Measurements from ENCODE around the gene FGF14.

The FGF14 gene

GRCh38 chr13:101811881-101812280 is 590.0 kb downstream of the FGF14 start:
- peaks cover 9% of the 10 kb centered on the region for H3K9me3 Mint-ChIP-seq
- H3K4me1 Mint-ChIP-seq (ENCODE audit: low read depth): no peaks in the 10 kb centered on the region
- H3K4me3 Mint-ChIP-seq: no peak overlapping the region
- no peaks in the 10 kb centered on the region for H3K27me3 Mint-ChIP-seq
- intact Hi-C loops (cut with micrococcal nuclease): no loop called here
- H3K27ac Mint-ChIP-seq: no peak overlapping the region
- H3K36me3 Mint-ChIP-seq (ENCODE audit: low read depth): no peaks in the 10 kb centered on the region

- Mint-ChIP-seq H3K4me3 (no peak overlapping the region), H3K27ac (no peak overlapping the region), H3K4me1 (ENCODE audit: low read depth) (no peaks in the 10 kb centered on the region), H3K27me3 (no peaks in the 10 kb centered on the region), H3K36me3 (ENCODE audit: low read depth) (no peaks in the 10 kb centered on the region), H3K9me3 (peaks cover 9% of the 10 kb centered on the region)
- intact Hi-C loops (cut with micrococcal nuclease): no loop called here
Observed at GRCh38 chr13:101811284-101811839, 590.5 kb downstream of the FGF14 start.

- Mint-ChIP-seq H3K4me1 (ENCODE audit: low read depth) (no peaks in the 10 kb centered on the region), H3K36me3 (ENCODE audit: low read depth) (no peaks in the 10 kb centered on the region), H3K27me3 (no peaks in the 10 kb centered on the region), H3K4me3 (no peak overlapping the region), H3K9me3 (no peaks in the 10 kb centered on the region), H3K27ac (no peak overlapping the region)
- intact Hi-C loops (cut with micrococcal nuclease): no loop called here
Observed at GRCh38 chr13:101799196-101799595, 602.7 kb downstream of the FGF14 start.

GRCh38 chr13:101798437-101798836 is 603.4 kb downstream of the FGF14 start:
- no peak overlapping the region for H3K4me3 Mint-ChIP-seq
- H3K9me3 Mint-ChIP-seq: no peaks in the 10 kb centered on the region
- H3K4me1 Mint-ChIP-seq (ENCODE audit: low read depth): no peaks in the 10 kb centered on the region
- H3K27me3 Mint-ChIP-seq: no peaks in the 10 kb centered on the region
- H3K36me3 Mint-ChIP-seq (ENCODE audit: low read depth): no peaks in the 10 kb centered on the region
- H3K27ac Mint-ChIP-seq: no peak overlapping the region
- intact Hi-C loops (cut with micrococcal nuclease): no loop called here

GRCh38 chr13:101795460-101795859 is 606.4 kb downstream of the FGF14 start:
- H3K9me3 Mint-ChIP-seq: no peaks in the 10 kb centered on the region
- no peaks in the 10 kb centered on the region for H3K36me3 Mint-ChIP-seq (ENCODE audit: low read depth)
- intact Hi-C loops (cut with micrococcal nuclease): no loop called here
- H3K4me1 Mint-ChIP-seq (ENCODE audit: low read depth): no peaks in the 10 kb centered on the region
- H3K27me3 Mint-ChIP-seq: no peaks in the 10 kb centered on the region
- H3K27ac Mint-ChIP-seq: no peak overlapping the region
- H3K4me3 Mint-ChIP-seq: no peak overlapping the region

GRCh38 chr13:101795025-101795424 is 606.8 kb downstream of the FGF14 start:
- no peak overlapping the region for H3K27ac Mint-ChIP-seq
- no peaks in the 10 kb centered on the region for H3K9me3 Mint-ChIP-seq
- H3K4me1 Mint-ChIP-seq (ENCODE audit: low read depth): no peaks in the 10 kb centered on the region
- no peaks in the 10 kb centered on the region for H3K36me3 Mint-ChIP-seq (ENCODE audit: low read depth)
- intact Hi-C loops (cut with micrococcal nuclease): no loop called here
- H3K4me3 Mint-ChIP-seq: no peak overlapping the region
- no peaks in the 10 kb centered on the region for H3K27me3 Mint-ChIP-seq

- intact Hi-C loops (cut with micrococcal nuclease): no loop called here
- no peaks in the 10 kb centered on the region for H3K36me3 Mint-ChIP-seq (ENCODE audit: low read depth)
- H3K4me1 Mint-ChIP-seq (ENCODE audit: low read depth): no peaks in the 10 kb centered on the region
- no peaks in the 10 kb centered on the region for H3K9me3 Mint-ChIP-seq
- H3K4me3 Mint-ChIP-seq: no peak overlapping the region
- H3K27ac Mint-ChIP-seq: no peak overlapping the region
- H3K27me3 Mint-ChIP-seq: no peaks in the 10 kb centered on the region
Observed at GRCh38 chr13:101792189-101792588, 609.7 kb downstream of the FGF14 start.

GRCh38 chr13:101785858-101786257 is 616.0 kb downstream of the FGF14 start:
- intact Hi-C loops (cut with micrococcal nuclease): no loop called here
- Mint-ChIP-seq H3K27ac (no peak overlapping the region), H3K27me3 (no peaks in the 10 kb centered on the region), H3K9me3 (no peaks in the 10 kb centered on the region), H3K4me1 (ENCODE audit: low read depth) (no peaks in the 10 kb centered on the region), H3K36me3 (ENCODE audit: low read depth) (no peaks in the 10 kb centered on the region), H3K4me3 (no peak overlapping the region)

GRCh38 chr13:101784313-101784712 is 617.5 kb downstream of the FGF14 start:
- Mint-ChIP-seq H3K27ac (no peak overlapping the region), H3K9me3 (no peaks in the 10 kb centered on the region), H3K4me1 (ENCODE audit: low read depth) (no peaks in the 10 kb centered on the region), H3K27me3 (no peaks in the 10 kb centered on the region), H3K36me3 (ENCODE audit: low read depth) (no peaks in the 10 kb centered on the region), H3K4me3 (no peak overlapping the region)
- intact Hi-C loops (cut with micrococcal nuclease): no loop called here

GRCh38 chr13:101783554-101783953 is 618.3 kb downstream of the FGF14 start:
- Mint-ChIP-seq H3K27me3 (no peaks in the 10 kb centered on the region), H3K4me3 (no peak overlapping the region), H3K9me3 (no peaks in the 10 kb centered on the region), H3K36me3 (ENCODE audit: low read depth) (no peaks in the 10 kb centered on the region), H3K27ac (no peak overlapping the region), H3K4me1 (ENCODE audit: low read depth) (no peaks in the 10 kb centered on the region)
- intact Hi-C loops (cut with micrococcal nuclease): no loop called here

GRCh38 chr13:101780211-101780610 is 621.6 kb downstream of the FGF14 start:
- intact Hi-C loops (cut with micrococcal nuclease): no loop called here
- H3K27ac Mint-ChIP-seq: no peak overlapping the region
- H3K27me3 Mint-ChIP-seq: no peaks in the 10 kb centered on the region
- no peak overlapping the region for H3K4me3 Mint-ChIP-seq
- no peaks in the 10 kb centered on the region for H3K9me3 Mint-ChIP-seq
- no peaks in the 10 kb centered on the region for H3K4me1 Mint-ChIP-seq (ENCODE audit: low read depth)
- no peaks in the 10 kb centered on the region for H3K36me3 Mint-ChIP-seq (ENCODE audit: low read depth)

GRCh38 chr13:101779147-101779546 is 622.7 kb downstream of the FGF14 start:
- Mint-ChIP-seq H3K4me1 (ENCODE audit: low read depth) (no peaks in the 10 kb centered on the region), H3K9me3 (no peaks in the 10 kb centered on the region), H3K27me3 (no peaks in the 10 kb centered on the region), H3K27ac (no peak overlapping the region), H3K4me3 (no peak overlapping the region), H3K36me3 (ENCODE audit: low read depth) (no peaks in the 10 kb centered on the region)
- intact Hi-C loops (cut with micrococcal nuclease): no loop called here

- H3K9me3 Mint-ChIP-seq: no peaks in the 10 kb centered on the region
- H3K4me3 Mint-ChIP-seq: no peak overlapping the region
- H3K36me3 Mint-ChIP-seq (ENCODE audit: low read depth): no peaks in the 10 kb centered on the region
- intact Hi-C loops (cut with micrococcal nuclease): no loop called here
- no peak overlapping the region for H3K27ac Mint-ChIP-seq
- H3K4me1 Mint-ChIP-seq (ENCODE audit: low read depth): no peaks in the 10 kb centered on the region
- no peaks in the 10 kb centered on the region for H3K27me3 Mint-ChIP-seq
Observed at GRCh38 chr13:101775267-101775666, 626.6 kb downstream of the FGF14 start.

GRCh38 chr13:101774393-101774792 is 627.5 kb downstream of the FGF14 start:
- no peak overlapping the region for H3K4me3 Mint-ChIP-seq
- no peaks in the 10 kb centered on the region for H3K36me3 Mint-ChIP-seq (ENCODE audit: low read depth)
- no peak overlapping the region for H3K27ac Mint-ChIP-seq

GRCh38 chr13:101773062-101773461 is 628.8 kb downstream of the FGF14 start:
- Mint-ChIP-seq H3K27ac (no peak overlapping the region), H3K36me3 (ENCODE audit: low read depth) (no peaks in the 10 kb centered on the region), H3K4me3 (no peak overlapping the region), H3K9me3 (no peaks in the 10 kb centered on the region), H3K4me1 (ENCODE audit: low read depth) (no peaks in the 10 kb centered on the region), H3K27me3 (no peaks in the 10 kb centered on the region)
- intact Hi-C loops (cut with micrococcal nuclease): no loop called here

More at GRCh38 chr13:101774393-101774792, 627.5 kb downstream of the FGF14 start:
- no peaks in the 10 kb centered on the region for H3K27me3 Mint-ChIP-seq
- intact Hi-C loops (cut with micrococcal nuclease): no loop called here
- no peaks in the 10 kb centered on the region for H3K4me1 Mint-ChIP-seq (ENCODE audit: low read depth)
- H3K9me3 Mint-ChIP-seq: no peaks in the 10 kb centered on the region
